Neural progenitor cell (in vitro differentiated cells): ENCODE measurements around the gene GOLGA5.

Source experiments
- CTCF ChIP-seq: fragments of 200-600 bp; sonication (generic); IDR thresholded peaks from 2 replicates; pipeline ENCODE4 v1.5.1; 2017; ENCODE audit warnings: antibody characterized with exemption, mild to moderate bottlenecking
- EZH2 ChIP-seq: fragments of 200-600 bp; sonication (generic); IDR thresholded peaks from 2 replicates; pipeline ENCODE4 v1.6.1; 2017; ENCODE audit warnings: antibody characterized with exemption, mild to moderate bottlenecking, moderate library complexity
- EZH2phosphoT487 ChIP-seq: fragments of 200-600 bp; sonication (generic); IDR thresholded peaks from 2 replicates; pipeline ENCODE4 v1.6.1; 2017; ENCODE audit warnings: antibody characterized with exemption

GRCh38 chr14:92847749-92848148 lies 53.6 kb downstream of the GOLGA5 start:
- TF ChIP-seq CTCF (no peak), EZH2 (no peak), EZH2phosphoT487 (no peak)
